Motor neuron (in vitro differentiated cells): Measurements from ENCODE around the gene LAMB3. TPM values are rescaled to one million over a fixed set of nuclear protein-coding genes. Genes with fewer than 3 reads are reported as not detected.

Experiments used
- ATAC-seq, 8 experiments: fragments of 200-7000 bp; cut with Tn5 transposase; replicated peaks in 6 of 8; 2 replicates each; pipeline ENCODE4 v1.8.0; 2021; ENCODE audit warnings: mild to moderate bottlenecking in 8 of 8, moderate library complexity in 8 of 8
- H3K27ac ChIP-seq, 2 donors: fragments of 250-450 bp; sonication (Bioruptor Pico); 2 replicates each; pipeline ENCODE4 v1.9.0; 2021; ENCODE audit warnings: antibody characterized with exemption in 2 of 2, mild to moderate bottlenecking in 2 of 2, moderate library complexity in 1 of 2
- H3K4me1 ChIP-seq, 2 donors: fragments of 250-450 bp; sonication (Bioruptor Pico); replicated peaks in 1 of 2; 2 replicates each; pipeline ENCODE4 v1.6.1; 2021; ENCODE audit warnings: antibody characterized with exemption in 2 of 2, mild to moderate bottlenecking in 2 of 2, moderate library complexity in 1 of 2
- H3K4me3 ChIP-seq, 5 donors: fragments of 250-450 bp; sonication (Bioruptor Pico); 2 replicates each; pipeline ENCODE4 v1.9.0; 2021; ENCODE audit warnings: antibody characterized with exemption in 5 of 5, mild to moderate bottlenecking in 5 of 5, moderate library complexity in 4 of 5
- WGBS, 10 experiments: fragments of 450-650 bp; shearing (Covaris generic); methylation state at CpG; one replicate each; pipeline ENCODE4 v1.0.0; 2022; 5-methylcytosine and 5-hydroxymethylcytosine counted together
- in situ Hi-C, 9 experiments: fragments of 400-800 bp; cut with MboI; loops; one replicate each; pipeline ENCODE4 v1.15.0; 2021; ENCODE audit warnings: low sequenced_read_pairs in 9 of 9, low pct_unique_long_range_greater_than_20kb in 2 of 9; ENCODE audit not compliant: unreplicated experiment in 9 of 9
- total RNA-seq, 8 experiments: library from RNA; unstranded; fragments of 300-600 nt; gene quantifications; 2 replicates each; pipeline versions ENCODE4 v1.2.3 to v1.2.4, GENCODE V29; 2022

The LAMB3 gene
- total RNA-seq, 8 experiments from 2014 or later, result 0.13 to 51.2 (median 1.0) TPM

- no peak overlapping the region for H3K27ac ChIP-seq
- H3K4me1 ChIP-seq, result peaks cover 10 to 23% of the 10 kb centered on the region in 2 donors
- in situ Hi-C loops, result no loop called here
- H3K4me3 ChIP-seq, result no peak overlapping the region
- WGBS, 10 experiments, result 73 to 100% (median 94%) methylated on average over 1 to 6 of the region's 6 CpGs; no CpG with 5 or more reads in 4 of the 10 experiments
- ATAC-seq, result no peak
Observed at GRCh38 chr1:209617755-209618154, 34.5 kb downstream of the LAMB3 start.

GRCh38 chr1:209617047-209617673 lies 35.1 kb downstream of the LAMB3 start:
- H3K4me1 ChIP-seq, result peaks cover 6 to 19% of the 10 kb centered on the region in 2 donors
- H3K4me3 ChIP-seq, result no peak overlapping the region
- ATAC-seq, result no peak
- WGBS, 10 experiments, result 40 to 100% (median 86%) methylated on average over 1 to 10 of the region's 10 CpGs; no CpG with 5 or more reads in 2 of the 10 experiments
- in situ Hi-C loops, result no loop called here
- H3K27ac ChIP-seq, result no peak overlapping the region

GRCh38 chr1:209616366-209617046 lies 35.7 kb downstream of the LAMB3 start:
- WGBS, 10 experiments, result 80 to 100% (median 94%) methylated on average over 1 to 5 of the region's 5 CpGs; no CpG with 5 or more reads in 2 of the 10 experiments
- in situ Hi-C loops, result no loop called here
- ATAC-seq, result no peak
- no peak overlapping the region for H3K4me3 ChIP-seq
- H3K27ac ChIP-seq, result no peak overlapping the region
- H3K4me1 ChIP-seq, result peaks cover 6 to 16% of the 10 kb centered on the region in 2 donors

GRCh38 chr1:209614906-209615305 lies 37.3 kb downstream of the LAMB3 start:
- Histone ChIP-seq H3K27ac (no peak overlapping the region), H3K4me3 (no peak overlapping the region), H3K4me1 (peaks cover under 1 to 2% of the 10 kb centered on the region in 2 donors)
- WGBS, 10 experiments, result 50 to 100% (median 80%) methylated on average over 1 to 5 of the region's 5 CpGs; no CpG with 5 or more reads in 4 of the 10 experiments
- no peak for ATAC-seq
- in situ Hi-C loops, result no loop called here

- in situ Hi-C loops, result no loop called here
- Histone ChIP-seq H3K27ac (no peak overlapping the region), H3K4me1 (no peaks in the 10 kb centered on the region), H3K4me3 (no peak overlapping the region)
- 22 to 77% (median 50%) methylated on average over 1 to 5 of the region's 5 CpGs; no CpG with 5 or more reads in 2 of the 10 experiments for WGBS, 10 experiments
- ATAC-seq, result no peak
Observed at GRCh38 chr1:209614151-209614420, 38.1 kb downstream of the LAMB3 start.

- Histone ChIP-seq H3K27ac (no peak overlapping the region), H3K4me3 (no peak overlapping the region), H3K4me1 (no peaks in the 10 kb centered on the region)
- in situ Hi-C loops, result no loop called here
- ATAC-seq, result peak in 3 of 8 experiments; percentile 41 to 98 (median 96)
- WGBS, 10 experiments, result 24 to 84% (median 66%) methylated on average over 1 to 4 of the region's 4 CpGs; no CpG with 5 or more reads in 2 of the 10 experiments
Observed at GRCh38 chr1:209613400-209614150, 38.6 kb downstream of the LAMB3 start.

GRCh38 chr1:209612646-209613399 lies 39.4 kb downstream of the LAMB3 start:
- Histone ChIP-seq H3K27ac (no peak overlapping the region), H3K4me3 (no peak overlapping the region), H3K4me1 (no peaks in the 10 kb centered on the region)
- ATAC-seq, result no peak
- in situ Hi-C loops, result no loop called here
- 8 to 100% (median 69%) methylated on average over 1 to 11 of the region's 12 CpGs; no CpG with 5 or more reads in 2 of the 10 experiments for WGBS, 10 experiments

- H3K27ac ChIP-seq, result no peak overlapping the region
- 50 to 100% (median 86%) methylated on average over 1 to 9 of the region's 13 CpGs; no CpG with 5 or more reads in 1 of the 10 experiments for WGBS, 10 experiments
- no peaks in the 10 kb centered on the region for H3K4me1 ChIP-seq
- no peak for ATAC-seq
- in situ Hi-C loops, result no loop called here
- H3K4me3 ChIP-seq, result no peak overlapping the region
Observed at GRCh38 chr1:209611771-209612570, 40.3 kb downstream of the LAMB3 start.

- in situ Hi-C loops, result no loop called here
- Histone ChIP-seq H3K4me1 (no peaks in the 10 kb centered on the region), H3K27ac (no peak overlapping the region), H3K4me3 (no peak overlapping the region)
- no peak for ATAC-seq
- 0 to 100% (median 72%) methylated on average over 1 to 3 of the region's 3 CpGs; no CpG with 5 or more reads in 5 of the 10 experiments for WGBS, 10 experiments
Observed at GRCh38 chr1:209610631-209610905, 41.7 kb downstream of the LAMB3 start.

GRCh38 chr1:209609791-209610630 lies 42.2 kb downstream of the LAMB3 start:
- H3K4me1 ChIP-seq, result no peaks in the 10 kb centered on the region
- 46 to 100% (median 88%) methylated on average over 1 to 8 of the region's 8 CpGs; no CpG with 5 or more reads in 1 of the 10 experiments for WGBS, 10 experiments
- no peak overlapping the region for H3K4me3 ChIP-seq
- ATAC-seq, result no peak
- in situ Hi-C loops, result no loop called here
- no peak overlapping the region for H3K27ac ChIP-seq

- no peaks in the 10 kb centered on the region for H3K4me1 ChIP-seq
- WGBS, 10 experiments, result 0 to 98% (median 74%) methylated on average over 1 to 9 of the region's 9 CpGs; no CpG with 5 or more reads in 1 of the 10 experiments
- H3K27ac ChIP-seq, result no peak overlapping the region
- ATAC-seq, result no peak
- in situ Hi-C loops, result no loop called here
- no peak overlapping the region for H3K4me3 ChIP-seq
Observed at GRCh38 chr1:209609041-209609790, 43.0 kb downstream of the LAMB3 start.
